GM21390 (cell line): ENCODE data around the gene ANK2.
"Not testable (repeated sequence)": the region's sequence is repeated elsewhere in the genome, so short reads cannot be mapped to it uniquely, and the experiment has no call there.

Experiments
- ATAC-seq: cut with Tn5 transposase; IDR thresholded peaks from one replicate; pipeline ENCODE4 v1.9.1; 2021; ENCODE audit not compliant: unreplicated experiment

The ANK2 gene

DNA sequence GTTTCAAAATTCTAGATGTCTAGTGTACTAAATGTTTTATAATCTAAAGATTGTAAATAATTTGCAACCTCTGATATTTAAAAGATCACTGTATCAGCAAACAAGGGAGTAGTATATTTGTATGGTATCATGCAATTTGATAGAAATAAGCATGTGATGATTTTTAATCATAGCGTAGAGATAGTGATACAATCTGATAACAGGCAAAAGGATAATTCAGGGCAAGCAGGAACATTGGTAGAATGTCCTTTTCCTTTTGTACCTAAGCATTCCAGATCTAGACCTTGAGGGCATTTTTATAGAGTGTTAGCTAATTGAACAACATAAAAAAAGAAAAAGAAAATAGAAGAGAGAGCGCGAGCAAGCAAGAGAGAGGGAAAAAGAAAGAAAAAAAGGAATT, 1.4 kb downstream of the ANK2 start:
- ATAC-seq, result no peak

DNA sequence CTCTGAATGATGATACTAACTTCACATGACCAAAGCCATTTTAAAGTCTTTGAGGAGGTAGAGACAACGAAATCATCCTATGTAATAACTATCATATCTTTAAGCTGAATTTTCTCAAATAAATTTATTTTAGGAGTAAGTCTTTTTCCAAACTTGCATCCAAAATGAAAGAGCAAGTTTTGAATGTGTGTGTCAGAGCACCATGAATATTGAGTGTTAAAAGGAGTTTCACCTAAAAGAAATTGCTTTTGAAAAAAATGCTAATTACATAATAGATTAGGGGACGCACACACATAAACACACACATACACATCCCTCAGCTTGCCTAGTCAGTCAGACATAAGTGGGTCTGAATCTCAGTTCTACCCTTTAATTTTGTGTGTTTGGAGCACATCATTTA, 1.9 kb downstream of the ANK2 start:
- ATAC-seq, result no peak

DNA sequence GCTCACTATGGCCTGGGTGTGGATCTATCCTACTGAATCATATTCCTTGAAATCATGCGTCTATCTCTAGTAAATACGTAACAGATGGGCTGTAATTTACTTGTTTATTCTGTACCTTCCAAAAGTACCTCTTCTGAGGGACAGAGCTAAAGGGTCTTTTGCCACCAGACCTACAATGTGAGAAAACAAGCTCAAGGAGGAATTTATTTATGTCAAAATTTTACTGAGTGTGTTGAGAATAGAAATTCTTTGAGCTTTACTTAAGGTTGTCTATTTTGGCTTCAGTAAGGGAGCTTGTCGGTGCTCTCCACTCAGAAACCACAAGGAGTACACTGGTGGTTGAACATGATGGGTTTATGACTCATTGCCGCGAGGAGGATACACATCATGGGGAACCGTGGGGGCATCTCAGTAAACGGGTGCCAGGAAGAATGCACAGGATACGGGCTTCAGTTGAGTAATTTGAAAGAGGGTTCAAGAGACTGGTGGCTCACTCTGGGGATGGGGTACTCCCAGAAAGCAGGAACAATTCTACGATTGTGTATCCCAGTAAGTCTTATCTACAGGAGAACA, 3.0 kb downstream of the ANK2 start:
- peak; percentile 80 for ATAC-seq

DNA sequence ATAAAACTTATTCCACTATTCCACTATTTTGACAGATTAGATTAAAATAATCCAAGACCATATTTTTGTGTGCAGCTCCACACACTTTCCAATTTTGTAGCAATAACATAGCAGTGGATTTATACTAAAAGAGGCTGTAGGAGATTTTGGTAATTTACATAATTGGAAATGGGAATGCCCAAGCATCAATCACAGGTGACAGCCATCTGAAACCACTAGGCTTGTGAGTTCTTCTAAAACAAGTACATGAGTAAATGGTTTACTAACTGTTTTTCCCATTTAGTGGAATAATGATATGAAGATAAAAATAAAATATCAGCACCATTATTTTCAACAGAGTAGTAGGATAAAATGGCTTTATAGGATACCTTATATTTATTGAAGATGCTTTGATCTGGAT, 4.4 kb downstream of the ANK2 start:
- ATAC-seq, result no peak

DNA sequence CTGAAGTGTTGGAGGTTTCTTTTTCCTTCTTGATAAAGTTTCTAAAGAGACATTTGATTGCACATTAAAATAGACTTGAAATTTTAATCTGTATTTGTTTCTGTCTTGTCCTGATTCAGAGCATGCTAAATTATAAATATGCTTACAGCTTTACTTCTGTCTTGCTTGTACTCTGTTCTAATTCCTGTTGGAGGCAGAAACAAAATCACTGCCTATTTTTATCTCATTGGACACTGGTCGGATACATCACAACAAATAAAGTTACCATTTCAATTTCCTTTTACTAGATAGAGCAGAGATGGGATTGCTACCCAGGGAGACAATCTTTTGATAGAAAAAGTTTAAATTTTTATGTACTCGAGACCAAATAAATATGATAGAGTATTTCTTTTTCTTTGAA, 6.9 kb downstream of the ANK2 start:
- ATAC-seq, result no peak

DNA sequence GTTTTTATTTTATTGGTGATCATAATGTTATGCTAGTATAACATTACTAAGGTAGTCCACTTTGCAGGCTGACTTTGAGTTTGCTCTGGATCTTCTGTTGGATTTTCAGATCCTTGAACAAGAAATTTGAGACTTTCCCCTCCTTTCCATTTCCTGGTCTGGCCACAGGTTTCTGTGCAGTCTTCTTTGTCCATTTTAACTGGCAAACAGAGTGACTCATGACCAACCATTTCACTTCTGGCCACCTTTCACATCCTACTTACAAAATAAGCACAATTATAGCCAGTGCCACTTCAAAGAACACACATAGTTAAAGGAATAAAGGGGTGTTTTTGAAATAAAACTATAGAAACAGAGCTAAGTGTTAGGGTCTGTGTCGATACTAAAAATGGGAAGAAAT, 8.4 kb downstream of the ANK2 start:
- ATAC-seq, result no peak

DNA sequence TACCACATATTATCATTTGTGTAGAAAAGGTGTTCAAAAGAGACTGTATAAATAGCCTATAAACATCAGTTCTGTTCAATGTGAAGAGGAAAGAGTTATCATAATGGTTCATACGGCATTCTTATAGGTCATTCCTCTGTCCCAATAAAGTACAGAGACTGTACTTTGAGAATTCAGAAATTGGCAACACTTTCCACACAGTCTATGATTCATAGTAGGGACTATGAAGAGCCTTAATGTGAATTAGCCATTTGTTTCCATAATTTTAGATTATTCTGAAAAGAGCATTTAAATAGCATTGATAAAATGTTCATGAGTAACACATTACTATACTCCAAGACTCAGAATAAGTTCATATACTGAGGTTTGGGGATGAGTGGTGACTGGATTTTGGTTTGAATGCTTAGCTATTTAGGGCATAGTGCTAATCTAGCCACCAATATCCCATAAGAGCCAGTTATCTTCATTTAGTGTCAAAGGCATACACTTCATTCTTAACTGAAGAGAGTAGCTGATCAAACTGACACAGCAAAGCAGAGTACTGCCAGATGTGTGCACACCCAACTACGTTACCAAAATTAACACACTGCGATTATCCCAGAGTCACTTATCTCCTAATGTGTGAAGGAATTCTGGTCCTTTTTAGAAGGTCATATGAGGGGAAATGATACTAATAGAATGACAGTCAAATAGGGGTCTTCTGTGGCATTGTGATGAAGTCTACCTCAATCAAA, 10.2 kb downstream of the ANK2 start:
- no peak for ATAC-seq

DNA sequence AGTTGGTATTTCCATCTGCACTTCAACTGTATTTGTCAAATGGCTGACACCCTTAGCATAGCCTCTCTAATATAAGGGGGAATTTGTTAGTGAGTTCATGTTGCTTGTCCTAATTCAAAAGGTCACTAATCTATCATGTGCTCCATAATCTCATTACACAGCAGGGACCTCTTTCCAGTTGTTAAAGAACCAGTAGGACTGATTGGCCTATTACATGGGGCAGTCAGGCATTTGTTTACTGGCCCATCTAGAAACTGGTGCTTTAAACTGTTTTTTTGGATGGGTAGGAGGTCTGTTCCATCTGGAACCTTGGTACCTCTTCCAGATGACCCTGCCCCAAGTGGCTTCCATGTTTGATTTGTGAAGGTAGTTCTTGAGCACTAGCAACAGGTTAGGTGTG, 11.4 kb downstream of the ANK2 start:
- no peak for ATAC-seq

DNA sequence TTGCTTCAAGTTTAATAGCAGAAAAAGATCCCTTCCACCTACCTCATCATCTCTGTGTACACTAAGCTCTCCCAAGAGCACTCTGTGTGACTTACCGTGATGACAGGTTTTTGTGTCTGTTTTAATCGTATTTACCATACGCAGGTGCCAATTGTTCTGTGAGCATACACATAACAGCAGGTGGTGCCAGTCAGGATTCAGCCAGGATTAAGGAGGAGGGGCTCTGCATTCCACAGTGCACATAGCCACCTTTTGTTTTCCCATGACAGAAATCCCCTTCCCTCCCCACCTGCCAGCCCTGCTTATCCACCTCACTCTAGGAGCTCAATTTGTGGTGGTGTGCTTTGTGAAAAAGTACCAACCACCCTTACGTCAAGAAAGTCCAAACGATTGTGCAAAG, 14.8 kb downstream of the ANK2 start:
- ATAC-seq, result no peak

DNA sequence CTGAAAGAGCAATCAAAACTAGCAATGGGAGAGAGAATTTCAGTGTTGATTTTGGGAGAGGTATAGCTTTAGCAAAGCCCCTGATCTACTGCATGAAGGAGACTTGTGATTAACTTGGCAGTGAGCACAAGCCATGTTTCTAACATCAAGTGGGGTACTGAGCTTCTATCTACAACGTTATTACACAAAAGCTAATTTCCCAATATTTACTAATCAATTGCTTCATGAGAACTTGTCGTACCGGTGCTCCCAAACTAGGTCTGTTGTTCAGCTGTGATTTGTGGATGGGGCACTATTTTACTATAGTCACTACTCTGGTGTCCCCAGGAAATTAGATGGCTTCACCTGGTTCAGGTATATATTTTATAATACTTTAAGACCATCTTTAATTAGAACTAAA, 16.2 kb downstream of the ANK2 start:
- ATAC-seq, result no peak

DNA sequence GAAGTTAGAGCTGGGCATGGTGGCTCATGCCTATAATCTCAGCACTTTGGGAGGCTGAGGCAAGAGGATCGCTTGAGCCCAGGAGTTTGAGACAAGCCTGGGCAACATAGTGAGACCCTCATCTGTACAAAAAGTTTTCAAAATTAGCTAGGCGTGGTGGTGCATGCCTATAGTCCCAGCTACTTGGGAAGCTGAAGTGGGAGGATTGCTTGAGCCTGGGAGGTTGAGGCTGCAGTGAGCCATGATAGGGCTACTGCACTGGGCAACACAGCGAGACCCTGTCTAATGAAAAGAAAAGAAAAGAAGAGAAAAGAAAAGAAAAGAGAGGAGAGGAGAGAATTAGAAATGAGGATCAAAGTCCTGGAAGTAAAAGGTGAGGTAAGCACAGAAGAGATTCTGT, 19.3 kb downstream of the ANK2 start:
- not testable (repeated sequence) for ATAC-seq

DNA sequence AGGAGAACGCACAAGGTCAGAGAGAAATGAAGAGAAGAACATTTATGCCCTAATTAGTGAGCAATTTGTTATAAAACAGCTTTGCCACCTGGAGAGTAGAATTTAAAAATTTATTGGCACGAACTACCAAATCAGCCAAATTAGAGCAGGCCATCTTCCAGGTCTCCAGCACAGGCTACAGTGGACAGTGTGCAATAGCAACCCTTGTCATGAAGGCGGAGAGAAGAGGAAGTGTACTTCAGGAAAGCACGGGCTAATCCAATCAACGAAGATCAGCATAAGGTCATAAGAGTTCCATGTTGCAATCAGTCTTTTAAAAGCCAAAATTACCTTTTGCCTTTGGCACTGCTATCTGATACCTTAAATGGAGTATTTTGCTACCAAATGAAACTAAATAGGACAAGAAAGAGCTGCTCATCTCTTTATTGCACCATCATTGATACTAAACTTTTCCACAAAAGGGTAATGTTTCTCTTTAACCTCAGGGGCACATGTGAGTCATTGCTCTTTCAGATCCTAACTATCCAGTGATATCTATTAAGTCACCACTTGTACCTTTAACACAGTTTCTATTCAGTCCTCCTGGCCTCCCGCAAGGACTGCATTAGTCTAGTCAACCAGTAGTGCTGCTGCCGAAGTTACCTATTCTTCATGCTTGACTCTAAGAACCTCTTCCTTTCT, 19.9 kb downstream of the ANK2 start:
- no peak for ATAC-seq

DNA sequence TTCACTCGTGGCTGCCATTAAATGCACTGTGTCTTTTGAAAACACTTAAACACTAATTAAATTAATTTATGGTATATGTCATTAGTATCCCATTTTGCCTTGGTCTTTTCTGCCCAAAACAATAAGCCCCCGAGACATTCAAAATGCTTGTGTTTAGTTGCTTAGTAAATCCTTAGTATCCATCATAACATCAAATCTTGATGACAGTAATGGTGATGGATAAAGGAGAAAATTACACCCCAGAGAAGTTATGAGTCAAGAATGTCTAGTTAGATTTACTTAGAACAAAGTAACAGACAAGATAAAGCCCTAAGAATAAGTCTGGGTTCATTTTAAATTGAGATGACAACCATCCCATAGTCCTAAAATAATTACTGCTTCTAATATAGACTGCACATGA, 21.3 kb downstream of the ANK2 start:
- no peak for ATAC-seq

DNA sequence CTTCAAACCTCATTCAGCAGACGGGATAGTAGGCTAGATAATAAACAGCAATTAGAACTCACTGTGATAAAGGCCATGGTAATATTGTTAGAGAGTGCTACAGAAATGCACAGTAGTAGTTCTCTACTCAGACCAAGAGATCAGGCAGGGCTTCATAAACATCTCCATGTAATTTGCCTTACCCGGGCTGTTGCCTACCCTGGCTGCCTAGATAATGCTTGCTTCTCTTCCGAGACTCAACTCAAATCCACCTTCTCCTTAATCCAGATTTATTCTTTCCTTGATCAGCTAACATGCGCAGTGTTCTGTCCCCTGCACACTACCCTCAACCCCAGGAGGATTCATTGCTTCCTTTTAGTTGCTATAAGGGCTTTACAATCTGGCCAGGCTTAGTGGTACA, 21.8 kb downstream of the ANK2 start:
- no peak for ATAC-seq

DNA sequence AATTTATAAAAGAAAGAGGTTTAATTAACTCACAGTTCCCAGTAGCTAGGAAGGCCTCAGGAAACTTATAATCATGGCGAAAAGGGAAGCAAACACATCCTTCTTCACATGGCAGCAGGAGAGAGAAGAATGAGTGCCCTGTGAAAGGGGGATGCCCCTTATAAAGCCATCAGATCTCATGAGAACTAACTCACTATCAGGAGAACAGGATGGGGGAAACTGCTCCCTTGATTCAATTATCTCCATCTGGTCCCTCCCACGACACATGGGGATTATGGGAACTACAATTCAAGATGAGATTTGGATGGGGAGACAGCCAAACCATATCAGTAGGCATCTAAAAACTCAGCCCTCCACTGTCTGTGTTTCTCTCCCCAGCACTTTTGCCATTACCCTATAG, 22.4 kb downstream of the ANK2 start:
- no peak for ATAC-seq

DNA sequence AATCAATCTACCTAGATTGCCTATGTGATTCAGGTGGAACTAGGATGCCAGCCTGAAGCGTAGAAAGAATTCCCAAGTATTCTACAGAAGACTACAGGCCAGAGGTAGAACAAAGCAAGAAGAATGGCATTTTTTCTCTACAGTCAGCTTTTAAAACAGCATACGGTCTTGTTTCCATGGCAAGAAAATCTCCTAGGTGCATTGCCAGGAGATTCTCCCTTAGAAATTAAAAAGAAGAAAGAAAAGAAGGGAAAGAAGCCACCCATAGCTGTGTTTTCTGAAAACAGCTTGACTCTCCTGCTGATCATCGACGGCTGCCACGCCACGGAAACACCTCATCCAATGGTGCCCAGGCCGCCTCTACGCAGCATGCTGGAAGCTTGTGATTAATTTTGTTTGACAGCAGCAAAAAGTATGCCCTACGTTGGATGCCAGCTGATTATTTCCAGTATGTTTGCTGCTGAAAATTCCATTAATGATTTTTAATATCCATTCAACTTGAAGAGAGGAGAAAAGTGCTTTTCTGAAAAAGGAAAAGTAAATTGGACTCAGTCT, 24.1 kb downstream of the ANK2 start:
- no peak for ATAC-seq

DNA sequence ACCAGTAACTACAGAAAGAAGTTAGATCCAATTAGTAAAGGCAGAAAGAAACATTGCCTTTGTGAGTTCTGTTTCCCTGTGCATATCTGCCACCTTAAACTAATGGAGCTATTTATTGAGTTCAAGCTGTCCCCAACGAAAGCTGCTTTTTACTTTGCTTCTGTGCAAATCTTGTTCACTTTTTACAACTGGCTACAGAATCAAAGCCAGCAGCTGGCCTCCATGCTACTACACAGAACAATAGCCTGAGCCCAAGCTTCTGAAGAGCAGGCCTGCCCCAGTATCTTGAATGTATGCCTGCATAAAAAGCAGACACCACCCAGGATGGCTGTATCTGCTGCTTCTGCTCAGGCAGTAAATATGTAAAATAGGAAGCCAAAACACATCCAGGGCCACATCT, 28.1 kb downstream of the ANK2 start:
- no peak for ATAC-seq

DNA sequence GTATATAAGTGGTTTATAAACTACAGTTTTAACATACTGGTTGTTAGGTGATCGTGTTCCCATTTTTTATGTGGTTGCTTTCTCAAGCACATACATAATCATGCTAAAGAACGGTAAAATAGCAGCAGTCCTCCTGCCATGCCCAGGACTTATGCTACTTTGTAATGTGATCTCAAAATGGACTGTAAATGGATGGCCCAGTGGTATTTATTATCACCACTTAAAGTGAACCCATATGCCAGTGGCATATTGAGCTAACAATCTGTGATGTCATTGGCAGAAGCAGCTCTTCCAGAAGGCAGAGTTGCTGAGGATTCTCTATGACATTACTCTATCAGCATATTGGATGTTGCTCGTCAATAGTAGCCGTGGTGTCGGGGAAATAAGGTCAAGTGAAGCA, 28.6 kb downstream of the ANK2 start:
- no peak for ATAC-seq

DNA sequence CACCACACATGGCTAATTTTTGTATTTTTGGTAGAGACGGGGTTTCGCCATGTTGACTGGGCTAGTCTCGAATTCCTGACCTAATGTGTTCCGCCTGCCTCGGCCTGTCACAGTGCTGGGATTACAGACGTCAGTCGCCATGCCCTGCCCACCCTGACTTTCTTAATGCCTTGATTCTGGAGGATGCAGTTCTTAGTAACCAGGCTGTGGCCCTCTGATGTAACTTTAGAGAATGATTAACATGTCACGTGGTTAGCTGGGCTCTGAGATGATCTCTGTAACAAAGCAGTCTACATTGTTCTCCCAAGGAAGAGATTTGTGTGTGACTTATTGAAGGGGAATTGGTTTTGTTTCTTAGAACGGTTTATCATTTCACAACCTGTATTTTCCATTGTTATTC, 30.6 kb downstream of the ANK2 start:
- ATAC-seq, result peak; percentile 53

DNA sequence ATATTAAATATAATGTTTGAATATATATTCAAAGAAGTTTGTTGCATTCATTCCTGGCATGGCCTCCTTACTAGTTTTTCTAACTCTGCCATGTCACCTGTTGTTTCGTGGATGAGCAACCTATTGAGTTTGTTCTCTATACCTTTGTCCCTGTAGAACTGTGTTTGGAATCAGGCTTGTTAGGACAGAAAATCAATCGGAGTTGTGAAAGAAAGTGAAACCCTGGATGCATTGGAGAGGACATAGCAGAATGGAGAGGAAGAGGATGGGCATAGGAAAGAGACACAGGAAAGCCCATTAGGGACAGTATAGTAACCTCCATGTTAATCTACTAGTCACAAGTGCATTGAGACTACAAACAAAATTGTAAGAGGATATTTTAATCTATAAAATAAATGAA, 31.2 kb downstream of the ANK2 start:
- ATAC-seq, result no peak

DNA sequence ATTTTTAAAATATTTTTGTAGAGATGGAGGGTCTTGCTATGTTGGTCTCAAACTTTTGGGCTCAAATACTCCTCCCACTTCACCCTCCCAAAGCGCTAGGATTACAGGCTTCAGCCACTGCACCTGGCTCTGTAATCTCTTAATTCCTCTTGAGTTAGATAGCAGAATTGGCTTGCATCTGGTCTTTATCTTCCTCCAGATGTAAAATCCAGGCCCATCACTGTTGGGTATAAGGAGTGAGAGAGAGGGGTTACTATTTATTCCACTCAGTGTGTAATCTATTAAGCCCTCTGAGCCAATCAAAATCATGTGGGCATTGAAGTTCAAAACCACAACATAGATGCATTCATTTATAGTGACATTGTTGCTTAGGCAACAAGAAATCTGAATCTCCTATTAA, 33.9 kb downstream of the ANK2 start:
- ATAC-seq, result no peak

DNA sequence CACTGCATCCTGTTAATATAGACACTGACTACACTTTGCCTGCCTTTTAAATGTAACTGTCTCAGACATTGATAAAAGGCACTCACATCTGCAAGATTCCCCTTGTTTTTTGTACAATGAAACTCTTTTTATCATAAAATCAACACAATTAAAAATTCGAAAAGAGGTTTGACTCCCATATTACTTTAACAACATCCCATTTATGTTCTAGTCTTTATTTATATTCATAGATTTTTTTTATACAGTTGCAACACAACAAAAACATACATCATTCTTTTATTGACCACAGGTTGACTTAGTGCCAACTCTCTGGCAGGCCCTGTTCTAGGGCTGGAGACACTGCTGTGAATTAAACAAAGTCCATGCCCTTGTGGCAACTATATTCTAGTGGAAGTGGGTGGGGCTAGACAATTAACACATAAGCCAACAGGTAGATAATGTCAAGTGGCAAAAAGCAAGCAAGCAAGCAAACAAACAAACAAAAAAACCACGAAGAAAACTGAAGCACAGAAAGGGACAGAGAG, 36.8 kb downstream of the ANK2 start:
- no peak for ATAC-seq
